GM18511 (cell line): ENCODE measurements around the gene RHOA.
"Not testable (repeated sequence)": the region's sequence is repeated elsewhere in the genome, so short reads cannot be mapped to it uniquely, and the experiment has no call there.

ENCODE experiments used
- ATAC-seq: cut with Tn5 transposase; IDR thresholded peaks from one replicate; pipeline ENCODE4 v1.9.1; 2021; ENCODE audit warnings: mild to moderate bottlenecking, moderate library complexity; ENCODE audit not compliant: unreplicated experiment

The RHOA gene

DNA sequence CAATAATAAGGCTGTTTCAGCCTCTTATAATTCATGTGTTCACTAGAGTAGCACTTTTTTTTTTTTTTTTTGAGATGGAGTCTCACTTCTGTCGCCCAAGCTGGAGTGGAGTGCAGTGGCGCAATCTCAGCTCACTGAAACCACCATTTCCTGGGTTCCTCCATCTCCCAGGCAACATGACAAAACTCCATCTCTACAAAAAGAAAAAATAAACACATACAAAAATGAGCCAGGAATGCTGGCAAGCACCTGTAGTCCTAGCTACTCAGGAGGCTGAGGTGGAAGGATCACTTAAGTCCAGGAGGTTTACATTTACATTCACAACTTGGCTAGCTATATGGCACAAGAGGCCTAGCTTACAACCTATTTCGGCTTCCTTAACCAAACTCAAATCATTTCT lies 78.7 kb downstream of the RHOA start:
- no peak for ATAC-seq

DNA sequence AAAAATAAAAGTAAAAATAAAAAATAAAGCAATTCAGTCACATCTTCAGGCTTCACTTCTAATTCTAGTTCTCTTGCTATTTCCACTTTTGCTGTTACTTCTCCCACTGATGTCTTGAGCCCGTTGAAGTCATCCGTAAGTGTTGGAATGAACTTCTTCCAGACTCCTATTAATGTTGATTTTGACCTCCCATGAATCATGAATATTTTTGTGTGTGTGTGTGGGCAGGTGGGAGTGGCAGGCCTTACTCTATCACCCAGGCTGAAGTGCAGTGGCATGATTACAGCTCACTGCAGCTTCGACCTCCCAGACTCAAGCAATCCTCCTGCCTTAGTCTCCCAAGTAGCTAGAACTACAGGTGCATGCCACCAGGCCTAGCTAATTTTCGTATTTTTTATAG lies 82.6 kb downstream of the RHOA start:
- ATAC-seq: no peak

- not testable (repeated sequence) for ATAC-seq
These were observed 83.4 kb downstream of the RHOA start for GRCh38 chr3:49328350-49328749.

- no peak for ATAC-seq
These were observed 84.3 kb downstream of the RHOA start for GRCh38 chr3:49327485-49327884.

GRCh38 chr3:49324768-49325167 lies 87.0 kb downstream of the RHOA start:
- ATAC-seq: no peak

GRCh38 chr3:49316696-49317457 lies 94.9 kb downstream of the RHOA start:
- no peak for ATAC-seq

DNA sequence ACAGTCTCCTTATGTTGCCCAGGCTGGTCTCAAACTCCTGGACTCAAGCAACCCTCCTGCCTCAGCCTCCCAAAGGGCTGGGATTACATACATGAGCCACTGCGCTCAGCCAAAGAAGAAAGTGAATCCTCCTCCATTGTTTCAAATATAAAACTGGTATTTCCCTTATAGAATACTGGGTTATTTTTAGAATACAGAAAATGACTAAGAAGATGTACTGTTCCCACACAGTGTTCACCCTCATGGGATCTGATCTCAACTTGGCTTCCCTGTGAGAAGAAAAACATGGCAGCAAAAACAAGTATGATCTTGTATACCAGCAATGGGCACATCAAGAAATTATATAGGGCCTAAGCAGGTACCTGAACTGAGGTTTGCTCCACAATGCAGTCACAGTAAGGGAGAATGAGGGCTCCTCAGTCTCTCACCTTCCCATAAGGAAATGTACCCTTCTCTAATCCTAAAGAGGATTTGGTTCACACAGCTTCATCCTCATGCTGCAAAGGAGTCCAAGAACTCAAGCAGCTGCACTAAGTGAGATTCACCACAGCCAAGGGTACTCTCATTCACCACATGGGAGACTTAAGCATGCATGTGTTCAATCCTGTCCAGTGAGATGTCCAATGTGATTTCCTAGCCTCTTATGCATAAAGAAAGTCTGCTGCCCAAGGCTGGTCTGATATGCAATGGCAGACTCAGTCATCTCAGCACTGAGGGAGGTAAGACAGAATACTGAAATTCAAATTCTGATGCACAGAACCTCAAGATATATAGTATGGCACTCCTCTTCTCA lies 97.7 kb downstream of the RHOA start:
- ATAC-seq: no peak

DNA sequence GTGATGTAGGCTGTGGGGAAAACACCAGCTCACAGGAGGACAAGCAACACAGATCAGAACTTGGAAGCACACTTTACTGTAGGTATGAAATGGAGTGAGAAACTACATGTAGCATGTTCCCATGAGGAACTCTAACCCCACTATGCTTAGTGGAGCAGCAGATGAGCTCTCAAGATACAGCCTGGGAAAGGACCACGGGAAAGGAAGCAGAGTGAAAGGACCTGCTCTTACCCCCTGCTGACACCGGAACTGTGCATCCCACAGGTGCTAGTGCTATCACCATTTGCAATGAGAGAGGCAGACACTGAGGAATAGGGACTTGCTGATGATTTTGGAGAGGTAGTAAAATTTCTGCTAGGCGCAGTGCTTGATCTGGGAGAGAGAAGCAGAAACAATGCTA lies 100.5 kb downstream of the RHOA start:
- no peak for ATAC-seq

DNA sequence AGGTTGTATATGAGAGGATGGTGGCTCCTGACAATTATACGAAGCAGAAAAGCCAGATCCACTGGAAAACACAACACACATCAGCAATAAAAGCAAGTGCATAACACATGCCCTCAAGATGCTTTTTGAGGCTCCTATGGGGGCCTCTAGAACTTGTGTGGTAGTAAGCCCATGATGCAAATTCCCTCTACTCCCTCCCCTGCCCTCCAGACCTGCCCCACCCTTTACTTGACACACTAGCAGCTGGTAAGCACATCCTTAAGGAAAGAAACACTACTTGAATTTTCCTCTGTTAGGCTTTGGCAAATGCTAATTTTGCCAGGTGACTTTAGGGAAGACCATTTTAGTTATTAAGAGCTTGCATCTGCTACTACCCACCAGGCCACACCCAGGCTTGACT lies 101.1 kb downstream of the RHOA start:
- ATAC-seq: no peak
